ENCODE results near the gene ZBTB7B.

ZBTB7B gene

DNA sequence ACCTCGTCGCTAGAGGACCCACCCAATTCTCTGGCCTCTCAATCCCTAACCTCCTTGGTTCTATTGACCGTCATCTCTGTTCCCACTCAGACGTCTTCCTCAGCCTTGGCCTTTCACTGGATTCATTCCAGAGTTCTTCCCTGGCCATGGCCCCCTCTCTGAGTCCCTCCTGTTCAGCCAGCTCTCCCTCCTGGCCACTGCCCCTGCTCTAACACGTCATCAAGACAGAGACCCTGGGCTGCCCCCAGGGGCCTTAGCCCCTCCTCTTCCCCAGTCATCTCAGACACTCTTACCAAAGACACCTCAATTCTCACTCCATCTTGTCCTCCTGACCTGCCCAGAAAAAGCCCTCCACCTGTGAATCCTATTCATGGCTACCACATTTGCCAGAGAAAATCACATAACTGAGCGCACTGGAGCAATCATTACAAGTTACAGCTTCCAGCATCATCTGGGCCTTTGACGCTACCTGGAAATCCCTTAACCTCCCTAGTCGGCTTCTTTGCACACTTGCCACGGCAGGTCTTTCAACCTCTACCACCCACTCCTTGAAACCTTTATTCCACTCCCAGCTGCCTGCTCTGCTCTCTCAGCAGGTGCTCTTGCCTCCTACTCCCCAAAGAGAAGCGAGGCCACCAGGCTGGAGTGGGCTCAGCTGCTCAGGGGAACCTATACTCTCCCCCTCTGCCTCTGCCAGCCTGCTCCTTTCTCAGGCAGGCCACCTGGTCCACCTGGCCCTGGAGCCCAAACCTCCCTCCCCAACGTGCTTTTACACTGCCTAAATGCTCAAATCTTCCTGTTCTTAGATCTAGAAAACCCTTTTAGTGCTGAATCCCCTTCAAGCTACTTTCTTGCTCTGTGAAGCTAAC lies 17.0 kb downstream of the ZBTB7B start:
- TF ChIP-seq FOXP2 (optimal IDR thresholded peaks at IDR 0.05; ENCODE audit: borderline replicate concordance, extremely low read depth, extremely low read length, insufficient read depth), result no peak
- no peak for TF ChIP-seq SIN3A (IDR thresholded peaks at IDR 0.05; ENCODE audit: borderline replicate concordance, insufficient read depth, low read length)
- no peak for TF ChIP-seq TAF1 (IDR thresholded peaks at IDR 0.05; ENCODE audit: borderline replicate concordance, insufficient read depth, low read length)
- no peak for TF ChIP-seq POLR2AphosphoS5 (IDR thresholded peaks at IDR 0.05; ENCODE audit: low read depth, low read length)
- TF ChIP-seq, protein P1, sequence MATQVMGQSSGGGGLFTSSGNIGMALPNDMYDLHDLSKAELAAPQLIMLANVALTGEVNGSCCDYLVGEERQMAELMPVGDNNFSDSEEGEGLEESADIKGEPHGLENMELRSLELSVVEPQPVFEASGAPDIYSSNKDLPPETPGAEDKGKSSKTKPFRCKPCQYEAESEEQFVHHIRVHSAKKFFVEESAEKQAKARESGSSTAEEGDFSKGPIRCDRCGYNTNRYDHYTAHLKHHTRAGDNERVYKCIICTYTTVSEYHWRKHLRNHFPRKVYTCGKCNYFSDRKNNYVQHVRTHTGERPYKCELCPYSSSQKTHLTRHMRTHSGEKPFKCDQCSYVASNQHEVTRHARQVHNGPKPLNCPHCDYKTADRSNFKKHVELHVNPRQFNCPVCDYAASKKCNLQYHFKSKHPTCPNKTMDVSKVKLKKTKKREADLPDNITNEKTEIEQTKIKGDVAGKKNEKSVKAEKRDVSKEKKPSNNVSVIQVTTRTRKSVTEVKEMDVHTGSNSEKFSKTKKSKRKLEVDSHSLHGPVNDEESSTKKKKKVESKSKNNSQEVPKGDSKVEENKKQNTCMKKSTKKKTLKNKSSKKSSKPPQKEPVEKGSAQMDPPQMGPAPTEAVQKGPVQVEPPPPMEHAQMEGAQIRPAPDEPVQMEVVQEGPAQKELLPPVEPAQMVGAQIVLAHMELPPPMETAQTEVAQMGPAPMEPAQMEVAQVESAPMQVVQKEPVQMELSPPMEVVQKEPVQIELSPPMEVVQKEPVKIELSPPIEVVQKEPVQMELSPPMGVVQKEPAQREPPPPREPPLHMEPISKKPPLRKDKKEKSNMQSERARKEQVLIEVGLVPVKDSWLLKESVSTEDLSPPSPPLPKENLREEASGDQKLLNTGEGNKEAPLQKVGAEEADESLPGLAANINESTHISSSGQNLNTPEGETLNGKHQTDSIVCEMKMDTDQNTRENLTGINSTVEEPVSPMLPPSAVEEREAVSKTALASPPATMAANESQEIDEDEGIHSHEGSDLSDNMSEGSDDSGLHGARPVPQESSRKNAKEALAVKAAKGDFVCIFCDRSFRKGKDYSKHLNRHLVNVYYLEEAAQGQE (IDR thresholded peaks at IDR 0.05; ENCODE audit: insufficient read depth in 1 of 2, low read depth in 2 of 2, low read length in 2 of 2), result no peak

DNA sequence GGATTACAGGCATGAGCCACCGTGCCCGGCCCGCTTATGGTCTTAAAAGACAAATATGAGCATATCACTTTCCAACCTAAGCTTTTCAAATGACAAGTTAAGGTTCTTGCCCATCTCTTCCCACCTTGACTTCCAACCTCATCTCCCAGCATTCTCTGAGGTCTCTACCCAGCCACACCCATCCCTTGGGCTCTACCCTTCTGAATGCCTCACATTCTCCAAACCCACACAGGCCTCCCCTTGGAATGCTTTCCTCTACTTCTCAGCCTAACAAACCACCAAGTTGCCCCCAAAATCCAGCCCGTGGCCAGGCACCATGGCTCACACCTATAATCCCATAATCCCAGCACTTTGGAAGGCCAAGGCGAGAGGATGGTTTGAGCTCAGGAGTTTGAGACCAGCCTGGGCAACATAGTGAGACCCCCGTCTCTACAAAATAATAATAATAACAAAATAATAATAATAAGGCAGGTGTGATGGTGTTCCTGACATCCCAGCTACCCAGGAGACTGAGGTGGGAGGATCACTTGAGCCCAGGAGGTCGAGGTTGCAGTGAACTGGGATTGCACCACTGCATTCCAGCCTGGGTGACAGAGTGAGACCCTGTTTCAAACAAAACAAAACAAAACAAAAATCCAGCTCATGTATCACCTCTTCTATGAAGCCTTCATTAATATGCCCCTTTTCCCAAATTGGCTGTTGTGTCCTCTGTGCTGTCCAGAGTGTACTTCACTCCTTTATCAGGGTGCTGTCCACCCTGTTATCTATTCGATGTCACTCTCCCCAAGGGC lies 19.7 kb downstream of the ZBTB7B start:
- no peak for TF ChIP-seq FOXP2 (optimal IDR thresholded peaks at IDR 0.05; ENCODE audit: borderline replicate concordance, extremely low read depth, extremely low read length, insufficient read depth)
- no peak for TF ChIP-seq POLR2AphosphoS5 (IDR thresholded peaks at IDR 0.05; ENCODE audit: low read depth, low read length)
- no peak for TF ChIP-seq TAF1 (IDR thresholded peaks at IDR 0.05; ENCODE audit: borderline replicate concordance, insufficient read depth, low read length)
- no peak for TF ChIP-seq SIN3A (IDR thresholded peaks at IDR 0.05; ENCODE audit: borderline replicate concordance, insufficient read depth, low read length)
- TF ChIP-seq, protein P1 (IDR thresholded peaks at IDR 0.05; ENCODE audit: insufficient read depth in 1 of 2, low read depth in 2 of 2, low read length in 2 of 2), result no peak

DNA sequence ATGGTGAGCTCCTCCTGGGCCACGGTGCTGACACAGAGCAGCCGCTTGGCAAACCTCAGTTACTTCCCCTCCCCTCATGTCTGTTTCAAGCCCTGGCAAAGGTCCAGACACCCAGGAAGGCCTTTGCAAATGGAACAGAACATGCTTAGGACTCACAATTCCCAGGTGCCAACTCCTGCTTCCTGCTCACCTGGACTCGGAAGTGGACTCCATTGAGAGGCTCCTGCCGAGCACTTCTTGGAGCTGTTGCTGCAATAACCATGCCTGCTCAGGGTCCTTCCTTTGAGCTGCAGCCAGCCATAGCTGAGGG lies 20.3 kb downstream of the ZBTB7B start:
- TF ChIP-seq, protein P1 (IDR thresholded peaks at IDR 0.05; ENCODE audit: insufficient read depth in 1 of 2, low read depth in 2 of 2, low read length in 2 of 2), result no peak
- TF ChIP-seq SIN3A (IDR thresholded peaks at IDR 0.05; ENCODE audit: borderline replicate concordance, insufficient read depth, low read length) (no peak), FOXP2 (optimal IDR thresholded peaks at IDR 0.05; ENCODE audit: borderline replicate concordance, extremely low read depth, extremely low read length, insufficient read depth) (no peak), TAF1 (IDR thresholded peaks at IDR 0.05; ENCODE audit: borderline replicate concordance, insufficient read depth, low read length) (no peak), POLR2AphosphoS5 (IDR thresholded peaks at IDR 0.05; ENCODE audit: low read depth, low read length) (no peak)

DNA sequence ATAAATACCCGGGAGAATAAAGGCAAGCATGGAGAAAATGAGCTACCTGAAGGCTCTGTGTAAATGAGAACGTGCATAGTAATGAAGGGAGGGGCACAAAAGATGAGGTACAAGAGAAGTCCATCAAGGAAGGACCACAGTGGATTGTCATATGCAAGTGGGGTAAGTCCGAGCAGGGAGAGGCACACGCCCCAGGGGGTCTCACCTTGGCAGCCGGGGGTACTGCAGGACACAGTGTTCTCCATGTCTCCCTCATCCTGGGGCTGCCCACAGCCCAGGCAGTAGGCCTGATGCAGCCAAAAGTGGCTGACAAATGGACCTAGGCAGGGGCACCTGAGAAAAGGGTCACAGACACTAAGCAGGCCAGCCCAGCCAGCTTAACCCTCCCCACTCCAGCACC lies 21.0 kb downstream of the ZBTB7B start:
- TF ChIP-seq SIN3A (IDR thresholded peaks at IDR 0.05; ENCODE audit: borderline replicate concordance, insufficient read depth, low read length), result no peak
- no peak for TF ChIP-seq FOXP2 (optimal IDR thresholded peaks at IDR 0.05; ENCODE audit: borderline replicate concordance, extremely low read depth, extremely low read length, insufficient read depth)
- TF ChIP-seq POLR2AphosphoS5 (IDR thresholded peaks at IDR 0.05; ENCODE audit: low read depth, low read length), result no peak
- no peak for TF ChIP-seq TAF1 (IDR thresholded peaks at IDR 0.05; ENCODE audit: borderline replicate concordance, insufficient read depth, low read length)
- TF ChIP-seq, protein P1 (IDR thresholded peaks at IDR 0.05; ENCODE audit: insufficient read depth in 1 of 2, low read depth in 2 of 2, low read length in 2 of 2), result no peak
